NCI-H1694 (cell line): Measurements from ENCODE around the gene SPTB.

Source experiments
- DNase-seq: peaks from one replicate; lab custom pipeline; 2025; lab: John Stamatoyannopoulos, UW

The SPTB gene

DNA sequence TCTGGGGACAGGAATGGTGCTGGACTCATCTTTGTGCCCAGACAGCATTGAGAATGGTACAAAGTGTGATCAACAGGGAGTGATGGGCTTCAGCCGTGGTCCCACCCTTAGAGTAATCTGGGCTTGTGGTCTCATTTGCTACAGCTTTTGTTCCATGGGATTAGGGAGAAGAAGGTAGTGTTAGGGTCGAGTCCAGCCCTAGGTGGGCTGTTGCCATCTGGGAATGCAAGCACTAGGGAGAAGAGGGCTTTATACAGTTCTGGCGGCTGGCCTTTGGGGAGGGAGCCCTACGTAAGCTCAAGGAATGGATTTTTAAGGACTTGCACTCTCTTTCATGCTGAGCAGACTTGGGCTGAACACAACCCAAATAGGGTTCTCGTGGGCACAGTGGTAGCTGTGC lies 170.6 kb downstream of the SPTB start:
- no peak for DNase-seq

DNA sequence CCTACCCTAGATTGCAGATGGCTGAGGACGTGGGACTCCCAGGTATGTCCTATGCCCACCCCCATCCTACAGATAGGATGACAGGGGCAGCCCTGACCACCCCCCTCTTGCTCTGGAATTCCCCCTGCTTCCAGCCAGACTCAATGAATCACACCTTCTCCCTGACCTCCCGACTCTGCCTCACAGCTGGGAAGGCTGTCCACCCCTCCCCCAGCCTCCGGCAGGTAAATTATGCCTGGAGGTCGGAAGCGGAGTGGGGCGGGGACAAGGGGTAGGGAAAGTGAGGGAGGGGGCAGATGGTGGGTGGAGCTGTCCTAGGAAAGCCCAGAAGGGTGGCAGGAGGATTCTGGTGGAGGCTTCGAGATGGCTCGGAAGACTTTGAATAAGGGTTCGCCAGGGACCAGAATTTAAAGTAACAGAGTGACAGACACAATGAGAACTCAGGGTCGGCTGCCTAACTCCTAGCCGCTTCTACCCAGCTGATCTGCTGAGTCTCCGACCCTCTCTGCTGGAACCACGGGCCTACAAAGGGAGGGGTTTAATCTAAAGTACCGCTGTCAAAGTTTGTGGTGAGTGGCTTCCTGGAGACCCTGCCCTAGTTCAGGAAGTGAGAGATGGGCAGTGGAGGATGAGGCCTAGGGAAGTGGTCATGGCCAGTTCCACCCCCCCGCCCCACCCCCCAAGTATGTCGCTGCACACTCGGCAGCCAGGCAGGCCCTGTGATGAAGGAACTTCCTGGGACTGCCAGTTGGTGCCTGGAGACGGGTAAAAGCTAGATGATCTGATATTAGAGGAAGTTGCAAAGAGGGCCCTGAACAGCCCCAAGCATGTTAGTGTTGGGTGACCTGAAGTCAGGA lies 171.3 kb downstream of the SPTB start:
- DNase-seq, result no peak

DNA sequence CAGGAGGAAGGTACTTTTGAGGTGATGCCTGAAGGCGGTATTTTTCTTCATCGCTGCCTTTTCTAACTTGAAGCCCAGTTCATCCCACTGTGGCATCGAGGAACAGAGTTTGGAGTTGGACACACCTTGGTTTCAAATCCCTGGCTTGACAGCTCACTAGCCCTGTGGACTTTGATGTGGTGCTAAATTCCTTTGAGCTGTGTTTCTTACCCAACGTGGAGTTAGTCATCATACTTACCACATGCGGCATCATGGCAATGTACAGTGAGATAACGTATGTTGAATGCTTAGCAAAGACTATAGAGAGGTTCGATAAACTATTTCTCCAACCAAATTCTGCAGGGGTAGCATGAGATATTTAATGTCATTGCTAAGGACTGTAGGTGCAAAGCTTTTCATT lies 172.0 kb downstream of the SPTB start:
- DNase-seq, result no peak

DNA sequence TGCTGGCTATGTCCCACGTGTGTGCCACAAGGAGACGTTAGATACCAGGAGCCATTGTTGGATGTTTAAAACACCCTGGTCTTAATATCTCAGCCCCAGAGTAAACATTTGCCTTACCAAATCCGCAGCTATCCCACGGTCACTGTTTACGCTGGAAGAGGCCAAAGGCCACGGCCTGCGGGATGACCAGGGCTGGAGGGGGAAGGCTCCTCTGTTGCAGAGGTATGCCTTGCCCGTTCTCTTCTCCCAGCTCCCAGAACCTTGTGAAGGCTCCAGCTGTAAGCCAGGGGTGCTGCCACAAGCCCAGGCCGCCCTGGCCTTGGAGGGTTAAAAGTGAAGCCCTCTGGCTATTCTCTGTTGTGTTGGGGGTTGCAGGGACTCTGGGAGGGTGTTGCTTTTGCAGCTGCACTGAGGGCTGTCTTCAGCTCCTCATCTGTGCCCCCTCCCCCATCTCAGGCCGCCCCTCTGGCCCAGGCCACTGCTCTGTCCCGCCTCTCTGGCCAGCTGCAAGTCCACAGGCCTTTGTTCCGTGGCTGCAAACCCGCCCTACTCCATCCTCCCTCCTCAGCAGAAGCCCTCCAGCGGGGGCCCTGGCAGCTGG lies 173.0 kb downstream of the SPTB start:
- DNase-seq, result no peak

DNA sequence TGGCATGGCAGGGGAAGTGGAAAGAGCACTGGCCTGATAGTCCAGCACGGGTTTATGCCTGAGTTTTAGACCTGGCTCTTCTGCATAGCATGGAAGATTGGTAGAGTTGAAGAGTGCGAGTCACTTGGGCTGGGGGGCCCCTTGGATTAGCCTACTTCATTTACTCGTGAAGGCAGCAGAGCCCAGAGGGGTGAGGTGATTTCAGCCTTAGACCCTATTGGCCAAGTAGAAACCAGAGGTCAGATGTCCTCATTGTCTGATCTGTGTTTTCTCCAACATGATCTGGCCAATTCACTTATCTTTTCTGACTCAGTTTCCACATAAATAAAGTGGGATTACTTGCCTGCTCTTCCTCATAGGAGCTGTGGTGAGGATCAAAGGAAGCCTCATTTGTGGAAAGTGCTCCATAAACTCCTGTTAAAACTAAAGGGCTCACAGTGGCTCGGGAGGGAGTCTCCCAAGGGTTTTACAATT lies 173.6 kb downstream of the SPTB start:
- DNase-seq, result no peak

DNA sequence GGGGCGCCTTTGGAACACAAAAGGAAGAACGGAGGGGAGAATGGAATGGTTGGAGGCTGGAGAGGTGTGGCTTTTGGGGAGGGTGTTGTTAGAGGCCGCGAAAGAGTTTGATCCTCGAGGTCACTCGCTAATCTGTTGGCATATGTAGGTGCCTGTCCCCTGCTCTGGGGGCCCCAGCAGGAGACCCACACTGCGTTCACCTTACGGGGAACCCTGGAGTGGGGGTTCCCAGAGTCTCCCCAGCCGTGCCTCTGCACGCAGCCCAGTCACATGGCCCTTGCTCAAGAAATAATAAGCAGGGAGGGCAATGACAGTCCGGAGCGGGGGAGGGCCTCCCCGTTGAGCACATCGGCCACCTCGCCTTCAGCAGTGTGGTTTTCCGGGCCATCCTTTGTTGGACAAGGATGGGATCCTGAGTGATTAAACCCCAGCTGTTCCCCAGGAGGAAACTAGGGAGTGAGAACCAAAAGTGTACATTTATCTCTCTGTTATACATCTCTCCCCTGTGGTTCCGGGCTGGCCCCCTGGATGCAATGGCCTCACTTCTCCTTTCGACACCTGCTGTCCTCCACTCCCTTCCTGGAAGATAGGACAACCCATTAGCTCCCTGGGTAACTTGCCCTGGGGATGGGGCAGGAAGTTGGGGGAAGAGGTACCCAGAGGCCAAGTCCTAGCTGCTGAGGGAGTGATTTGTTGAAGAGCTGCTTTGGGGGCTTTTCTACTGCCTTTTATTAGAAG lies 174.2 kb downstream of the SPTB start:
- no peak for DNase-seq

DNA sequence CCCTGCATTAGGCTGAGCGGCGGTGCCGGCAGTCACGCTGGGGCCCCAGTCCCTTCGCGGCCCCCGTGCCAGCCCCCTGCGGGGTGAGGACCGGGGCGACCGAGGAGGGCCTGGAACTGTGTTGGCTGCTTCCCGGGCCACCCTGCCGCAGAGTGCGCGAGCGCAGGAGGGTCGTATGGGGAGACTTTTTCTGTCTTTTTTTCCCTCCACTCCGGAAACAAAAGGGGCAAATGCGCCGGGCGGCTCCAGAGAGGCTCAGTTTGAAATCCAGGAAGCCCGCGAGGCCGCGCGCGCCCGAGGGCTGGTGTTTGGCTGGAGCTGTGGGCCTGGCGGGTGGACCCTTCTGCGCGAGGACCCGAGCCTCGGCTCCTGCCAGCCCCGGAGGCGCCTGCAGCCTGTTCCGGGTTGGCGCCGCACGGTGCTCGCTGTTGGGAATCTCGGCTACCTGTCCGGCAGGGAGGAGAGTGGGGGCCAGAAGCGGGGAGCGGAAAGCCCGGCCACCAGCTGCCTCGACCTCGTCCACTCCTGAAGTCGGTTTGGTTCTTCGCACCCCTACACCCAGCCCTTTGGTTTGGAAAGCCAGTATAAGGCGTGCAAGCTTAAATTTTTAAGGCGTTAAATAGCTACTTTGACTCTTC lies 174.8 kb downstream of the SPTB start:
- no peak for DNase-seq

DNA sequence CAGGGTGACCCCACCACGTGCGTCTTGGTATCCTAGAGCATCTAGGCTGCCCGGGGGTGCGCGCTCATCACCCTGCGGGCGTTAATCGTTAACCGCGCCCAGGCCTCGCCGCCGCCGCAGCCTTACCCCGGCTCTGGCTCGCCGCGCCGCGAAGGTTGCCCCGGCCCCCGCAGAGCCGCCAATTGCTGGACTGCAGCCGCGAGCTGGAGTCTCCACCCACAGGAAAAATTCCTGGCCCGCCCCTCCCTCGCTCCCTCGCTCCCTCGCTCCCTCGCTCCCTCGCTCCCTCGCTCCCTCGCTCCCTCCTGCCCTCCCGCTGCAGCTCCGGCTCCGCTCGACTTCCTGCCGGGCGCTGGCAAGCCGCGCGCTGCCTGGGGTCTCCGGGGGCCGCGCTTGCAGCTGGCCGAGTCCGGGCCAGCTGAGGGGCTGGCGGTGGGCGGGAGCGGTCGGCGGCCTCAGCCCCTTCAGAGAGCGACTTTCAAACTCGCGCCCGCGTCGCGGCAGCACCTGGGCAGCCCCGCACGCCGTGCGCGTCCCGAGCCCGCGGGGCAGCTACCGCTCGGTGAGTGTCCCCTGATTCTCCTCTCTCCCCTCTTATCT lies 175.5 kb downstream of the SPTB start, which contains the start of gene PLEKHG3:
Gene PLEKHG3, plus strand, starts transcription at position 282 of the 600 bp plus-strand sequence. CDS start 23,208 bp downstream, outside the sequence.
- peak; percentile 58 for DNase-seq

DNA sequence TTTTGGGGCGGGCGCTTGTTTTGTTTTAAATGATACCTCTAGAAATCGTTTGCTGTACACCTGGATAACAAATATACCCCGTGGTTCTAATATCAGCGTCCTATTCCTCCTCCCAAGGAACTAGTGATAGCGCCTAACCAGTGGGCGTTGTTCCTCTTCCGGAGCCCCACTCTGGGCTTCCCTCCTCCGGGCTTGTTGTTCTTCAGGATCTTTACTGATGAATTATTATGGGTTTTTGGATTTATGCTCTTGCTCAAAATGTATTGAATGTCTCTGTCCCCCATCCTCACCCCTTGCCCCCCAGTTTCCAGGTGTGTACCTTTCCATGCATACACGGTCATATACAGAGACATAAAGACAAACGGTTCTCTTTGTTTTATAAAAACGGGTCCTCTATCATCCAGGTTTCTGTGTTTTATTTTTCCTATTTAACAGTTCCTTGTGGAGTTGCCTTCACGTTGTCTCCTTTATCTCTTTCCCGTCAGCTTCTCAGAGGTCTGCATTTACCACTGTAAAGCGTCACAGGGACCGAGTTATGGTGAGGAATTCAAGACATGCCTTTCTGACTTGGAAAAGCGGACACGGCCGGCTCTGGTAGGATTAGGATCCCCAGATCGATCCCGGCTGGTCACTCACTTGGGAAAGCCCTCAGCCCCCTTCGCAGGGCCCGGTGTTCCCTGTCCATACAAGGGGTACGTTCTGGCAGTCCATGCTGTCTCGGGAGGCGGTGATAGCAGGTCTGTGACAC lies 176.1 kb downstream of the SPTB start:
- no peak for DNase-seq

DNA sequence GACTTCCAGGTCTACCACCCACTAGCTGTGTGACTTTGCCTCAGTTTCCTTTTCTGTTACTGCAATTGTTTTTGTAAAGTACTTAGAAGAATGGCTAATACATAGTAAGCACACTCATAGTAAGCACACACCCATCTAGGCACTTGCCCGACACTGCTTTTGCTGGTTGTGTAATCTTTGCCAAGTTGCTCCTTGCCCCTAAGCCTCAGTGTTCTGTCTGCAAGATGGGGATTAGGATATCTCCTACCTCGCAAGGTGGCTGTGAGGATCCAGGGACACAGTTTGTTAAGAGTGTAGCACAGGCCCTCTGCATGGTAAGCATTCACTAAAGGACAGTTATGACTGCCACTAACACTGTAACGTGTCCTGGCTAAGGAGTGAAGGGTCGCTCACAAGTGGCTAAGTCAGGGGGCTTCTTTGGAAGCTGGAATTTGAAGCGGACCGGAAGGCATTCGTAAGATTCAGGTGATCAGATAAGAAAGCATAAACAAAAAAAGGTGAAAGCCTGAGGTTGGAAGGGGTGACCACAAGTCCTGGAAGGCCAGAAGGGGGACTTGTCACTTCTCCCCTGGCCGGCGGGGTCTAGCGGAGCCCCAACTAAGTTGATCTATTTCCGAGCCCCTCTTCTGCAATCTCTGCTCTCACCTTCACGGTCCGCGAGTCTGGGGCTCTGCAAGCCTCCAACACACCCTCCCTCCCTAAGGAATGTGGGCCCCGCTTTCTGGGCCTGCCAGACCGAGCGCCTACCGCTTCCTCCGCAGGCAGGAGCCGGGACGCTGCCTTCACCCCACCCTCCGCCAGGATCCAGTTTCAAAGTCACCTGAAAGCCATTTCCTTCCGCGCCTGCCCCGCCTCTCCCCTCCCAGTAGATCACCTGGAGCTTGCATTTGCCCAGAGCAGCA lies 177.0 kb downstream of the SPTB start:
- no peak for DNase-seq

DNA sequence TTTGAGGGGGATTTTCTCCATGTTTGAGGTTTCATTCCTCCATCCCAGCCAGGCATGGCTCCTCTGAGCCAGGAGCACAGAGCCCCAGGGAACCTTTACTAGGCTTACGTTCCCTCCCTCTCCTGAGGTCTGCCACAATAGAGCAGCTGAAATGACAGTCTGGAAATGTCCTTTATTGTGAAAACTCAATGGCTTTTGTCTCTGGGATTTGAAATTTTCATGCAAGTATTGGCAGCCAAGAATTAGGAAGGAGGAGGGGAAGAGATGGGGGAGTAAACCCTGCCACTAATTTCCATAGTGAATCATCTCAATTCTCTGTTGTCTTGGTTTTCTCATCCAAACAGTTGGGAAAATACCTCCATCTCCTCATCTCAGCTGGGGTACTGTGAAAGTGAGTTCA lies 178.0 kb downstream of the SPTB start:
- DNase-seq, result no peak

DNA sequence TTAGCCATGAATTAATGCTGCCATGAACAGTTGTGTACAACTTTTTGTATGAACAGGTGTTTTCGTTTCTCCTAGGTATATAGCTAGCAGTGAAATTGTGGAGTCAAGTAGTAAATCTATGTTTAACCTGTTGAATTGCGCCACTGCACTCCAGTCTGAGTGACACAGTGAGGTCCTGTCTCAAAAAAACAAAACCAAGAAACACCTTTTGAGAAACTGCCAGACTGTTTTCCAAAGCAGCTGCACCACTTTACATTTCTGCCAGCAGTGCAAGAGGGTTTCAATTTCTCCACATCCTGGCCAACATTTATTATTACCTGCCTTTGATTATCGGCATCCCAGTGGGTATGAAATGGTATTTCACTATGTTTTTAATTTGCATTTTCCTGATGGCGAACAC lies 178.8 kb downstream of the SPTB start:
- no peak for DNase-seq

DNA sequence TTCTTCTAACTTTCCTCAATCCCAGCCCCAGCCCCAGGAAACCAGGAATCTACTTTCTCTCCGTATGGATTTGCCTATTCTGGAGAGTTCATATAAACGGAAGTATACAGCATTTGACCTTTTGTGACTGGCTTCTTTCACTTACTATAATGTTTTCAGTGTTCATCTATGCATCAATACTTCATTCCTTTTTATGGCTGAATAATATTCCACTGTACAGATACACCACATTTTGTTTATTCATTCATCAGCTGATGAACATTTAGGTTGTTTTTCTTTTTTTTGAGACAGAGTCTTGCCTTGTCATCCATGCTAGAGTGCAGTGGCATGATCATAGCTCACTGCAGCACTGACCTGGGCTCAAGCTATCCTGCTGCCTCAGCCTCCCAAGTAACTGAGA lies 179.4 kb downstream of the SPTB start:
- no peak for DNase-seq

DNA sequence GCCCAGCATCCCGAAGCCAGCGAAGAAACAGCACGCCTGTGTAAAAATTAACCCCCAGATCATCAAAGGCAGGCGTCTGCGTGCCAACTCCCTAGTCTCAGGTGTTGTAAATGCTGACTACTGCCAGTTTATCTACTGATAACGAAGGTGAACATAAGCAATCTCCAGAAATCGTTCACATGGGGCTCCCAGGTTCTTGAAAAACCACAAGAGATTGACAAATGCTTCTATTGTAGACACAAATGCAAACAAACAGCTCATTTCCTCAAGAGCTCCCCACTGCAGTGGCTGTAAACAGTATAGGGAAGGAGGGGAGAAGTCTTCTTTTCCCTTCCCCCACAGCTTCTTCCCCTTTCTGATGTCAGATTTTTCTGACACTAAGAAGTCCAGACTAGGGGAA lies 180.8 kb downstream of the SPTB start:
- no peak for DNase-seq

DNA sequence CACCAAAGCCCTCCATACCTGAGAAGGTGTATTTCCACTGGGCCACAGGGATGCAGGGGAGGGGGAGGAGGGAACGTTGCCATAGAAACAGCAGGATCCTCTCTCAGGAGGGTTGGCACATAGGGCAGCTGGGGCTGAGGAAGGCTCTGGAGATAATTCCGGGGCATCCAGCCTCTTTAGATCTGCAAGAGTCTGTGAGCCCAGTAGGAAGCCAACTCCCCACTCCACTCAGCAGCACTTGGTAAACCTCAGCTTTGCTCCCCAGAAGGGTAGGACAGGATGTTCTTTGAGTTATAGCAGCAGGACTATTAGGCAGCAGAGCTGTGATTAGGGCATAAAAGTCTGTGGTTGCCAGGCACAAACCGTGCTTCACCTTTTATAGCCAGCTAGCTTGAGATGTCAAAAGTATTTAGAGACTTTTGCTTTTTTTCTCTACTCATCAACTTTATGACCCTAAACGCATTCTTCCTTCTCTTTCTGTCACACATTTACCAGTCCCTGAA lies 183.3 kb downstream of the SPTB start:
- DNase-seq, result no peak
